GM12891 (cell line): ENCODE data around the gene SLC13A3.

ENCODE experiments used
- PAX5 ChIP-seq: IDR thresholded peaks from 2 replicates; pipeline ENCODE4 v1.6.1; 2011; ENCODE audit warnings: low read length, moderate library complexity, mild to moderate bottlenecking; ENCODE audit not compliant: insufficient read depth, severe bottlenecking
- POLR2A ChIP-seq: IDR thresholded peaks from 2 replicates; pipeline ENCODE4 v1.6.1; 2011; ENCODE audit warnings: low read depth, low read length, control low read depth
- POLR2AphosphoS5 ChIP-seq: IDR thresholded peaks from 2 replicates; pipeline ENCODE4 v1.6.1; 2011; ENCODE audit warnings: low read depth, low read length, control low read depth
- SPI1 ChIP-seq: IDR thresholded peaks from 2 replicates; pipeline ENCODE4 v1.6.1; 2011; ENCODE audit warnings: low read depth, low read length, control low read depth

GRCh38 chr20:46637427-46638133 lies 13.7 kb downstream of the SLC13A3 start:
- no peak for TF ChIP-seq POLR2AphosphoS5
- no peak for TF ChIP-seq POLR2A
- no peak for TF ChIP-seq SPI1
- no peak for TF ChIP-seq PAX5
